HepG2 (cell line): ENCODE data around the gene LYPD3. TPM values are rescaled to one million over a fixed set of nuclear protein-coding genes. Genes with fewer than 3 reads are reported as not detected.

Experiments used
- ATAC-seq: fragments of 200-7000 bp; cut with Tn5 transposase; 3 replicates; pipeline ENCODE4 v1.9.1; 2020; ENCODE audit warnings: mild to moderate bottlenecking, moderate library complexity
- BruUV-seq: library from RNA; stranded (reverse); fragments of 400-500 nt; replicated peaks from 2 replicates; lab custom pipeline; 2021; lab: Mats Ljungman, UMichigan
- CTCF ChIA-PET: fragments of 300-600 bp; formaldehyde crosslinking; extraction: SDS; loops from one replicate; lab custom pipeline; 2021; ENCODE audit warnings: low total read pairs, inconsistent platforms, low intra/inter-chr PET ratio; lab: Yijun Ruan, JAX
- POLR2A ChIA-PET: fragments of 350-600 bp; sonication (Branson Sonifier 250); formaldehyde crosslinking; loops from one replicate; lab custom pipeline; 2020; ENCODE audit warnings: antibody characterized with exemption, inconsistent platforms; lab: Yijun Ruan, JAX
- DNase-seq: peaks from one replicate; pipeline ENCODE4 v3.0.0-alpha.2; 2015; ENCODE audit warnings: low spot score
- FAIRE-seq: peaks from 3 replicates; lab custom pipeline; 2011; peaks lifted over from hg19 to GRCh38; lab: Jason Lieb, UNC
- H2AFZ ChIP-seq: one replicate; pipeline ENCODE4 v1.6.1; 2011; ENCODE audit warnings: low read length, inconsistent platforms
- H3K27ac ChIP-seq: fragments of 300-600 bp; 3 replicates; pipeline ENCODE4 v1.8.0; 2011; ENCODE audit warnings: mixed run types, mild to moderate bottlenecking, mixed read lengths, low read length, inconsistent platforms; ENCODE audit not compliant: insufficient read depth; ENCODE audit errors: extremely low read length
- H3K27me3 ChIP-seq, 2 experiments: fragments of 200-600 bp in 1 of 2; 2 replicates in 1 of 2; 3 replicates in 1 of 2; pipeline versions ENCODE4 v1.6.0 to v1.8.0; 2011; ENCODE audit warnings: low read length in 2 of 2, mild to moderate bottlenecking in 2 of 2, moderate library complexity in 2 of 2, inconsistent platforms in 1 of 2; ENCODE audit not compliant: insufficient read depth in 2 of 2, control insufficient read depth in 1 of 2
- H3K36me3 ChIP-seq, 2 experiments: fragments of 200-600 bp in 1 of 2; replicated peaks in 1 of 2; 2 replicates in 1 of 2; 3 replicates in 1 of 2; pipeline versions ENCODE4 v1.5.1 to v1.8.0; 2011; ENCODE audit warnings: low read length in 2 of 2, inconsistent platforms in 1 of 2; ENCODE audit not compliant: insufficient read depth in 2 of 2, control insufficient read depth in 1 of 2
- H3K4me1 ChIP-seq: 2 replicates; pipeline ENCODE4 v1.5.1; 2012; ENCODE audit warnings: low read length, inconsistent platforms; ENCODE audit not compliant: insufficient read depth
- H3K4me2 ChIP-seq: 2 replicates; pipeline ENCODE4 v1.6.0; 2011; ENCODE audit warnings: low read depth, low read length, inconsistent platforms
- H3K4me3 ChIP-seq, 3 experiments: fragments of 200-600 bp in 1 of 3; sonication (generic), shearing (Covaris generic) in 1 of 3; replicated peaks in 1 of 3; 2 replicates each; pipeline ENCODE4 v1.5.1; 2011 to 2016; ENCODE audit warnings: low read length in 3 of 3, inconsistent platforms in 2 of 3, low read depth in 2 of 3, mild to moderate bottlenecking in 2 of 3, control low read depth in 1 of 3, mixed read lengths in 1 of 3; ENCODE audit not compliant: insufficient read depth in 1 of 3
- H3K79me2 ChIP-seq: one replicate; pipeline ENCODE4 v1.6.1; 2011; ENCODE audit warnings: low read length, inconsistent platforms; ENCODE audit not compliant: insufficient read depth
- H3K9ac ChIP-seq: 2 replicates; pipeline ENCODE4 v1.6.0; 2011; ENCODE audit warnings: mild to moderate bottlenecking, low read depth, low read length, inconsistent platforms; ENCODE audit not compliant: insufficient read depth
- H3K9me3 ChIP-seq: 2 replicates; pipeline ENCODE4 v1.5.1; 2012; ENCODE audit warnings: mild to moderate bottlenecking, low read length
- H4K20me1 ChIP-seq: 2 replicates; pipeline ENCODE4 v1.6.0; 2011; ENCODE audit warnings: inconsistent platforms, mild to moderate bottlenecking, low read length, moderate library complexity; ENCODE audit not compliant: insufficient read depth
- GTF3A ChIP-seq: sonication (generic); formaldehyde crosslinking; conservative IDR thresholded peaks from 2 replicates; pipeline ENCODE4 v1.4.0; 2020; ENCODE audit warnings: mild to moderate bottlenecking, missing genetic modification reagents
- JUNB ChIP-seq: sonication (generic); formaldehyde crosslinking; IDR thresholded peaks from 2 replicates; pipeline ENCODE4 v1.8.0; 2022; ENCODE audit warnings: missing genetic modification reagents, mild to moderate bottlenecking, borderline replicate concordance
- RBAK ChIP-seq: sonication (generic); formaldehyde crosslinking; IDR thresholded peaks from 2 replicates; pipeline ENCODE4 v1.5.1; 2020; ENCODE audit warnings: mild to moderate bottlenecking, missing genetic modification reagents
- ZNF564 ChIP-seq: sonication (generic); formaldehyde crosslinking; IDR thresholded peaks from 2 replicates; pipeline ENCODE4 v1.8.1; 2023; ENCODE audit warnings: mild to moderate bottlenecking, missing genetic modification reagents
- ZNF577 ChIP-seq: sonication (generic); formaldehyde crosslinking; IDR thresholded peaks from 2 replicates; pipeline ENCODE4 v1.4.0; 2020; ENCODE audit warnings: mild to moderate bottlenecking, low read depth, missing genetic modification reagents, borderline replicate concordance
- ZSCAN9 ChIP-seq: IDR thresholded peaks from 2 replicates; pipeline ENCODE4 v1.6.1; 2016; ENCODE audit warnings: borderline replicate concordance
- WGBS: methylation state at CpG from one replicate; pipeline ENCODE4 v1.1.6; 2017; ENCODE audit warnings: low lambda C conversion rate; 5-methylcytosine and 5-hydroxymethylcytosine counted together
- in situ Hi-C: cut with HindIII; loops from 2 replicates; pipeline ENCODE4 v1.10.0; 2017; ENCODE audit warnings: low pct_unique_long_range_greater_than_20kb; ENCODE audit not compliant: extremely low pct_ligation_motif_present
- intact Hi-C: fragments of 100-400 bp; cut with micrococcal nuclease; formaldehyde crosslinking; loops from one replicate; pipeline ENCODE4 v1.10.0; 2022; ENCODE audit not compliant: unreplicated experiment
- polyA plus RNA-seq, 8 experiments: library from polyadenylated mRNA; depleted of rRNA in 3 of 8; stranded (reverse) in 7 of 8; unstranded in 1 of 8; fragments of >200 nt; fragmentation: Illumina TruSeq in 4 of 8; extraction: Trizol in 4 of 8; gene quantifications; 2 replicates each; pipeline versions ENCODE4 v1.2.1 to v1.2.3, GENCODE V29; 2011 to 2016; ENCODE audit warnings: low read depth in 4 of 8, missing spikeins in 1 of 8, mixed read lengths in 1 of 8; ENCODE audit not compliant: insufficient read depth in 1 of 8
- total RNA-seq, 5 experiments: library from RNA; depleted of rRNA; stranded (reverse); fragments of >200 nt; fragmentation: Illumina TruSeq; extraction: Trizol; gene quantifications; 2 replicates each; pipeline ENCODE4 v1.2.3, GENCODE V29; 2016; ENCODE audit warnings: low read depth in 1 of 5

Gene LYPD3
- total and polyA plus RNA-seq, 2 of the 13 experiments (the other 11 are each of a cell fraction or from before 2014, with no cell fraction given): 0.51 to 1.5 TPM

DNA sequence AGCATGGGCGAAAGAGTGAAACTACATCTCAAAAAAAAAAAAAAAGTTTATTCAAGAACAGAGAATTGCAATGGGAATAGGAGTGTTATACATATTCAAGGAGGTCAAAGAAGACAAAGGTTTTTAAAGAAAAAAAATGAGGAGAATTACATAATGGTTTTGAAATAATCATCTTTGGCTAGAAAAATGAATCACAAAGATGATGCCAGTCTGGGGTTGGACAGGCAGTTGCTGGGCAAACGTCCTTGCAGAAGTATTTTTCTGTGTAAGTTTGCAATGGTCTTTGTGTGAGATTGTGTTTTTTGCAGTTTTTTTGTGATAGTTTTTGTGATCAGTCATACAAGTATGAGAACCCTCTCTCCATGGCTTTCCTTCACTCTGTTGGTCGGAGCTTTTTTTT is 23.7 kb downstream of the LYPD3 start:
- no peak overlapping the region for H3K4me3 ChIP-seq
- CTCF ChIA-PET: no interaction called here
- H3K4me2 ChIP-seq: no peak overlapping the region
- BruUV-seq: no TSS peak
- intact Hi-C loops: no loop called here
- no peak for FAIRE-seq
- H3K9ac ChIP-seq: no peak overlapping the region
- H2AFZ ChIP-seq: no peak overlapping the region
- no peaks in the 10 kb centered on the region for H4K20me1 ChIP-seq
- WGBS: 30% methylated on average over 3 of the region's 3 CpGs
- H3K27ac ChIP-seq: no peak overlapping the region
- no peaks in the 10 kb centered on the region for H3K36me3 ChIP-seq
- peaks cover 1 to 9% of the 10 kb centered on the region in 2 experiments; a peak in 1 of 5 replicates for H3K27me3 ChIP-seq
- DNase-seq: no peak
- TF ChIP-seq GTF3A (CRISPR knock-in tag) (no peak), ZSCAN9 (no peak), ZNF564 (no peak), ZNF577 (CRISPR knock-in tag) (no peak)
- TF ChIP-seq, all 625 proteins: peak for 0
- in situ Hi-C loops: no loop called here
- ATAC-seq: no peak
- POLR2A ChIA-PET: no interaction called here
- peaks cover 3% of the 10 kb centered on the region; the same call in 1 of the 2 replicates for H3K4me1 ChIP-seq
- no peaks in the 10 kb centered on the region for H3K79me2 ChIP-seq
- H3K9me3 ChIP-seq: no peaks in the 10 kb centered on the region

DNA sequence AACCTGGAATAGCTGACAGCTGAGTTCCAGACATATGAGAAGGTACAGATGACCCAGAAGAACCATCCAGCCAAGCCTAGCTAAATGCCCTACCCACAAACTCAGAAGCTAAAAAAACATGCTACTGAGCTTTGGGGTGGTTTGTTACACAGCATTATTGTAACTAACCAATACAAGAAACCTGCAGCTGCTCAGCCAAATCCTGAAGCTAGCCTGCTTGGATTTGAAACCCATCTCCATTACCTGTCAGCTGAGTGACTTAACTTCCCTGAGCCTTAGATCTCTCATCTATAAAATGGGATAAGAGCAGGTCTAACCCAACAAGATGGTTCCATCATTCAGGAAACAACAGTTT is 25.7 kb downstream of the LYPD3 start:
- BruUV-seq: no TSS peak
- in situ Hi-C loops (no loop called here), intact Hi-C loops (no loop called here)
- Histone ChIP-seq H3K79me2 (no peaks in the 10 kb centered on the region), H3K4me2 (no peak overlapping the region), H3K9ac (no peak overlapping the region), H2AFZ (no peak overlapping the region), H4K20me1 (no peaks in the 10 kb centered on the region), H3K27ac (no peak overlapping the region), H3K4me3 (no peak overlapping the region), H3K9me3 (no peaks in the 10 kb centered on the region), H3K36me3 (no peaks in the 10 kb centered on the region), H3K27me3 (peaks cover 1 to 9% of the 10 kb centered on the region in 2 experiments; a peak in 1 of 5 replicates), H3K4me1 (no peaks in the 10 kb centered on the region)
- CTCF ChIA-PET: no interaction called here
- TF ChIP-seq JUNB (CRISPR knock-in tag): no peak
- peak; percentile 73; the same call in 1 of the 2 replicates for TF ChIP-seq RBAK (CRISPR knock-in tag)
- POLR2A ChIA-PET: interaction anchor here (1.3 kb wide), 1 partner anchor 64 kb away, joined by 4 read pairs; no protein-coding TSS in a partner anchor
- ATAC-seq: no peak
- DNase-seq: no peak
- FAIRE-seq: no peak
